ENCODE data around the gene MMEL1.
"Not testable (repeated sequence)": the region's sequence is repeated elsewhere in the genome, so short reads cannot be mapped to it uniquely, and the experiment has no call there.

MMEL1 gene

DNA sequence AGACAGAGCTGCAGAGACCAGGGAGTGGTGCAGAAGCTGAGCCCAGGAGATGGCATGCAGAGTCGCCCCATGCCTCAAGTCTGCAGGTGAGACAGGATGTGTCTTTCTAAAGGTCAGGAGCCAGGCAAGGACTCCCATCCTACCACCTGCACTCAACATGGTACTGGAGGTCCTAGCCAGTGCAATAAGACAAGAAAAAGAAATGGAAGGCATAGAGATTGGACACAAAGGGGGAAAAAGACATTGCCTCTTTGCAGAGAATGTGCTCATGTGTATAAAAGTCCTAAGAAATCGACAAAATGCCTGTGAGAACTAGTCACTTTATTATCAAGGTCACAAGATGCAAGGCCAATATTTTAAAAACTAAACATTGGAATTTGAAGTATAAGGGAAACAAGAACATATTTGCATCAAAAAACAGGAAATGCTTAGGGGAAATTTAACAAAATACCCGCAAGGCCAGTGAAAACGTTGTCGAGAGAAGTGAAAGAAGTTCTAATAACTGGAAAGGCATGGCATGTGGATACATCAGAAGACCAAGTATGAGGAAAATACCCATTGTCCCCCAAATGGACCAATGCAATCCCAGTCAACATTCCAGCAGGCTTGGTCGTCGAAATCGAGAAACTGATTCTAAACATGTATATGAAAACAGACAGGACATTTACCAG lies 59.4 kb downstream of the MMEL1 start:
- DNase-seq (ENCODE audit: low spot score): no peak

DNA sequence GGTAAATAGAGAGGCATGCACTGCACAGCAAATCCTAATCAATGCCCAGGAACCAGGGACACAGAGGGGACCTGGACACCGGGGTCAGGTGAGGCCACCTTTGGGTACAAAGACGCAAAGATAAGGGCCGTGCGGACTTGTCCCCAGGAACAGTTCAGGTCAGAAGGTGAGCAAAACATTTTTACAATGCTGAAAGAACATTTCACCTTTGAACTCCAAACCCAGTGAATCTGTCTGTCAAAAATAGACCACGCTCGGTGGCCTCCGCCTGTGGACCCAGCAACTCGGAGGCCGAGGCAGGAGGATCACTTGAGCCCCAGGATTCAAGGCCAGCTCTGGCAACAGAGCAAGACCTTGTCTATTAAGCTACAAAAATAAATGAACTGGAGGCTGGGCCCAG lies 61.5 kb downstream of the MMEL1 start:
- DNase-seq (ENCODE audit: low spot score): no peak

DNA sequence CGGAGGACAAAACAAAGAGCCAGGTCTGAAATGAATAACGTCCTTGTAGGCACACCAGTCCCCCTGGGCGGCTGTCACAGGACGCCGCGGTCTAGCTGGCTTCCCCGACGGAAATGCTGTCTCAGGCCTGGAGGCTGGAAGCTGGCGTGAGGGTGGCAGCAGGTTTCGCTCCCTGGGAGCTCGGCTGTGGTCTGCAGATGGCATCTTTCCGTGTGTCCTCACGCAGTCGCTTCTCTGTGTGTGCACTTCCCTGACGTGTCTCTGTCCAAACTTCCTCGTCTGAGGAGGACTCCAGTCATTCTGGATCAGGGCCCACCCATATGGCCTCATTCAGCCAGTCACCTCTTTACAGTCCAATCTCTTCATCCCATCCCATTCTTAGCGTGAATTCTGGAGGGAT lies 62.5 kb downstream of the MMEL1 start:
- no peak for DNase-seq (ENCODE audit: low spot score)

DNA sequence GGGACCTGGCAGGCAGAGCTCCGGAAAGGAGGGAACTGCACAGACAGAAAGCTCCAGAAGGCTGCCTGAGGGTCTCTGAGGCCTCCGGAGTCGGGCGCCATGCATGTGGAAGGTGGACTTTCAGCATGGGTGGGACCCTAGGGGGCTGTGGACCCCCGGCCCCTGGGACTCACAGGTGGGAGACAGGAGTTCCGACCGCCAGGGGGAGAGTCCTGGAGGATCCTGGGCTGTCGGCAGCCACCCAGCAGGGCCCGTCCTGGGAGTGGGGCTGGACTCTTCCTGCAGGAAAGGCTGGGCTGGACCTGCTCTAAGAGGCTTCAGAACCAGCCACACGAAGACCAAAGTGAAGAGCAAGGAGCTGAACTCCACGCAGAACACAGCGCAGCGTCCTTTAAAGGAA lies 63.1 kb downstream of the MMEL1 start:
- DNase-seq (ENCODE audit: low spot score): not testable (repeated sequence)

DNA sequence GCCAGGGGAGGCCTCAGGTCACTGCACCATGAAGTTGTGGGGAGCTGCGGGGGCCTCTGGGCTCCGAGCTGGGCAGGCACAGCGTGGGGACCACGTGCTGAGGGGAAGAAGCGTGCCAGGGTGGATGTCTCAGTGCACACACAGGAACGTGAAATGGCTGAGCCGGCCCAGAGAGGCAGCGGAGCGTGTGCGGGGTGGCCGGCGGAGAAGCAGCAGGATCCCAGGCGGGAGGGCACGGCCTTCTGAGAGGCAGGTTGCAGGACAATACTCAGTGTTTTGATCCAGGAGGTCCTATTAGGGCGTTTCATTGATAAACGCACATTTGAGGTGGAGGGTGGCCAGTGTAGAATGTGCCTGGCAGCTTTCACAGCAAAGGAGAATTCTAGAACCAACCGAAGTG lies 63.8 kb downstream of the MMEL1 start:
- no peak for DNase-seq (ENCODE audit: low spot score)

DNA sequence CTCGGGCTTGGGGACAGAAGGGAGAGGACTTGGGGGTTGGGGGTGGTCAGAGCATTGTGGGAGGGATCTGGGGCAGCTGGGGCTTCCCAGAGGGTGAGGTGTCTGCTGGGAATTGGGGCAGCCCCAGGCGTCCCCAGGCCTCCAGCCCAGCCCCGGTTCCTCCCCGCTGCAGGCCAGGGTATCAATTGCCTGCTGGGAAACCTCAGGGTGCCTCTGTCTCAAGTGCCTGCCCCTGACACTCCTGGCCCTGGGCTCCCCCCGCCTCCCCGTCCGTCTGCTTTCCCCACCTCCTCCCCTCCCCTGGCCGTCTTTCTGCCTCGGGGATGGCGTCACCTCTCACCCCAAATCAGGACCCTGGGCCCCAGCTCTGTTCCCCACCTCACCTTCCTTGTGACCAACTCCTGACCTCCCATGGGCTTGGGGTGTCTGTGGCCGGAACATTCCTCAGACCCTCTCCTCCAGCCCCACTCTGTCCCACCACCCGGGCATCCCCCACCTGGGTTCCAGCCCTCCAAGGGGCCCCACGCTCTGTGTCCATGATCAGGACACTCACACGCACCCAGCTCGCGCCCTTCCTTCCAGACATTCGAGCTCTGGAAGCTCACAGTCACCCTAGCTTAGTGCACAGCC lies 64.5 kb downstream of the MMEL1 start:
- not testable (repeated sequence) for DNase-seq (ENCODE audit: low spot score)

DNA sequence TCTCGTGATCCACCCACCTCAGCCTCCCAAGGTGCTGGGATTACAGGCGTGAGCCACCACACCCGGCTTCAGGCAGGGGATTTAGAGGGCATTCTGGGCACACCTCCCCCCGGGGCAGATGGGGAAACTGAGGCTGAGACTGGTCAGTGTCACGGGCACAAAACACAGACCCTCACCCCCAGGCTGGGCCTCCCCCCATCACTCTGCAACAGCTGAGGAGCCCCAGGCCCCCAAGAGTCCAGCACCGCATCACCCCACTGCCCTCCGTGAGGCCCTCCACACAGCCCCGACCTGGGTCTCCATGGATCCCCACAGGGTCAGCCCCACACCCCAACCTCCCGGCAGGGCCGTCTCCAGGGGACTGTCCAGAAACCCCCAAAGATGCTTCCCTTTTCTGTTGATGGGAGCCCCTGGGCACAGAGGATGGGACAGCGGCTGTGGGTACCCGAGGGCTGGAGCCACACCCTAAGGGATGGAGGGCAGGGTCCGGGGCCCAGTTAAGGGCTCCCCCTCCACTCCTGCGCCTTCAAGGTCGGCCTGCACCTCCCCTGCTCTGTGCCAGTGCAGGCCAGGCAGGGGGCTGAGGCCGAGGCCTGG lies 65.6 kb downstream of the MMEL1 start:
- no peak for DNase-seq (ENCODE audit: low spot score)

DNA sequence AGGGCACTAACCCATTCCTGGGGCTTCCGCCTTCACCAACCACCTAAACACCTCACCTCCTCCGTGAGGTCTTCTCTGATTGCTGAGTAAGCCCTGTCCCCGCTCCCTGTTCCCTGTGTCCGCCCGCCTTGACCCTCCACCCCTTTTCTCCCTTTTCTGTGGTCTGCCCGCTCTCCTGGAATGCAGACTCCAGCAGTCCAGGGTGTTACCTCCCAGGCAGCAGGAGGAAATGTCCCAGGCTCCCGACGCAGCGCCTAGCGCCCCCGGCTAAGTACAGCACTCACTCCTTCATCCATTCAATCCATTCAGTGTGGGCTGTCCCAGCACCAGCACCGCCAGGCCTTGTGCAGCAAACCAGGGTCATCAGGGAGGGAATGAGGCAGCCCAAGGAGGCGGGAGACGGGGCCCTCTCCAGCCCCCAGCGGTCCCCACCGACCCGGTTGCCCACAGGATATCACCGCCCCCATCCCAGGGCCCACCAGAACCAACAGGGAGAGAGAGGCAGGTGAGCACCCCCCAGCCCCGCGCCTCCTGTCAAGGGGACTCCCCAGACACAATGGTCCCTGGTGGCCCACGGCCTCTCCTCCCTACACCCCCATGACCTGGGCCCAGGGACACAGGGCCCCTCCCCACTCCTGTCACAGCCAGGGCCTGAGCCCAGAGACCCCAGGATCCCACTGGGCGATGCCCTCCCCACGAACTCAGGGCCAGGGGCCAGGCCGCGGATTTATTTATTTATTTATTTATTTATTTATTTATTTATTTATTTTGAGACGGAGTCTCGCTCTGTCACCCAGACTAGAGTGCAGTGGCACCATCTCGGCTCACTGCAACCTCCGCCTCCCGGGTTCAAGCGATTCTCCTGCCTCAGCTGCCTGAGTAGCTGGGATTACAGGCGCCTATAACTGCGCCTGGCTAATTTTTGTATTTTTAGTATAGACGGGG lies 66.4 kb downstream of the MMEL1 start:
- no peak for DNase-seq (ENCODE audit: low spot score)

DNA sequence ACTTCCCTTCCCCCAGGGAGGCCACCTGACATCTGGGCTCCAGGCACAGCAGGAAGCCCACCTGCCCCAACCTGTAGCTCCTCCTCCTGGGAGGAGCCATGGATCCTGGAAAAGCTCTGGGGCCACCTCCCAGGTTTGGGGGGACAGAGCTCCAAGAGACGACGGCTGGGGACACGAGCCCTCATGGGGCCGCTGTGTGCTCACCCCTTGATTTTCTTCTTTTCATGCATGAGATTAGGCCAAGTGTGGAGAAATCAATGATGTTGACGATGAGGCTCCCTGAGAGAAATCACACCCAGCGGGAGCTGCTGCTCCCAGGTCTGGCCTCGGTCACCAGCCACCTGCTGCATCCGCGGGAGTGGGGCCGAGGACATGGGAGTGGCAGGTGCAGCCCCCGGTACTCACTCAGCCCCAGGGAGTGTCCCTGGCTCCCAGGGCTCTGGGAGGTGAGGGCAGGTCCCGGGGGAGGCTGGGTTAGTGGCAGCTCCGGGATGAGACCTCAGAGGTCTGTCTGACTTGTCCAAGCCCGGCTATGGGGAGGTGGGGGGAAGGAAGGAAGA lies 67.9 kb downstream of the MMEL1 start:
- DNase-seq (ENCODE audit: low spot score): no peak

DNA sequence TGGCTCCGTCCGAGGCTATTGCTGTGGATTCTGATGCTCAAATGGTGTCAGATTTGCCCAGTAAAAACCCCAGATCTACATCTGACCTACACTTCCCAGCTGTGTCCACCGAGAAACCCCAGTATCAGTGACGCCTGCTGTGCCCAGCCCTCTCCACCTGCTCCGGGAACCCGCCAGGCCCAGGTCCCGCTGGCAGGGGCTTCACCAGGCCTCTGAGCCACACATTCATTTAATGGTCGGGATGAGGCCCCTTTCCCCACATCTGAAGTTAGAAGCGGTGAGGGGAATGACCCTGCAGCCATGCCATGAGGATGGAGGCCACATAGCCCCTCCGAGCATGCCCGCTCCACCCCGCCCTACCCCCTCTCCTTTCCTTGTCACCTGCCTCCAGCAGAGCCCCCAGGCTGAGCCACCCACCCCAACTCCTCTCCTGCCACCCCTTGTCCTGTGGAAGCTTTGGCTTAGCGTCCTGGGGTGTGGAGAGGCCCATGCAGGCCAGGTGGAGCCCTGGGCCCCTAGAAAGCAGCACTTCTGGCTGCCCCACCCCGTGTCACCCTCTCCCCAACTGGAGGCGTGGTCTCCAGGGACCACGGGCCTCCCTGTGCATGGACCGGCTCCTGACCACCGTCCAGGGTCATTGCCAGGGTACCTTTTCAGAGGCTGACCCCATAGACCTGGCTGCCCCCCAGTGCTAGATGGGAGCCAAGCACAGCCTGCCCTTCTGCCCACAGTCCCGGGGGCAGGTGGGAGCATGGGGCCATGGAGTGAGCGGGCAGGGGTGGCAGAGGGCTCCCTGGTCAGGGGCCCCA lies 68.6 kb downstream of the MMEL1 start:
- no peak for DNase-seq (ENCODE audit: low spot score)

DNA sequence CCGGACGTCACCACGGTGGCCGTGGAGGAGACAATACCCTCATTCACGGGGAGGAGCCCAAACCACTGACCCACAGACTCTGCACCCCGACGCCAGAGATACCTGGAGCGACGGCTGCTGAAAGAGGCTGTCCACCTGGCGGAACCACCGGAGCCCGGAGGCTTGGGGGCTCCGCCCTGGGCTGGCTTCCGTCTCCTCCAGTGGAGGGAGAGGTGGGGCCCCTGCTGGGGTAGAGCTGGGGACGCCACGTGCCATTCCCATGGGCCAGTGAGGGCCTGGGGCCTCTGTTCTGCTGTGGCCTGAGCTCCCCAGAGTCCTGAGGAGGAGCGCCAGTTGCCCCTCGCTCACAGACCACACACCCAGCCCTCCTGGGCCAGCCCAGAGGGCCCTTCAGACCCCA lies 69.6 kb downstream of the MMEL1 start:
- DNase-seq (ENCODE audit: low spot score): no peak

DNA sequence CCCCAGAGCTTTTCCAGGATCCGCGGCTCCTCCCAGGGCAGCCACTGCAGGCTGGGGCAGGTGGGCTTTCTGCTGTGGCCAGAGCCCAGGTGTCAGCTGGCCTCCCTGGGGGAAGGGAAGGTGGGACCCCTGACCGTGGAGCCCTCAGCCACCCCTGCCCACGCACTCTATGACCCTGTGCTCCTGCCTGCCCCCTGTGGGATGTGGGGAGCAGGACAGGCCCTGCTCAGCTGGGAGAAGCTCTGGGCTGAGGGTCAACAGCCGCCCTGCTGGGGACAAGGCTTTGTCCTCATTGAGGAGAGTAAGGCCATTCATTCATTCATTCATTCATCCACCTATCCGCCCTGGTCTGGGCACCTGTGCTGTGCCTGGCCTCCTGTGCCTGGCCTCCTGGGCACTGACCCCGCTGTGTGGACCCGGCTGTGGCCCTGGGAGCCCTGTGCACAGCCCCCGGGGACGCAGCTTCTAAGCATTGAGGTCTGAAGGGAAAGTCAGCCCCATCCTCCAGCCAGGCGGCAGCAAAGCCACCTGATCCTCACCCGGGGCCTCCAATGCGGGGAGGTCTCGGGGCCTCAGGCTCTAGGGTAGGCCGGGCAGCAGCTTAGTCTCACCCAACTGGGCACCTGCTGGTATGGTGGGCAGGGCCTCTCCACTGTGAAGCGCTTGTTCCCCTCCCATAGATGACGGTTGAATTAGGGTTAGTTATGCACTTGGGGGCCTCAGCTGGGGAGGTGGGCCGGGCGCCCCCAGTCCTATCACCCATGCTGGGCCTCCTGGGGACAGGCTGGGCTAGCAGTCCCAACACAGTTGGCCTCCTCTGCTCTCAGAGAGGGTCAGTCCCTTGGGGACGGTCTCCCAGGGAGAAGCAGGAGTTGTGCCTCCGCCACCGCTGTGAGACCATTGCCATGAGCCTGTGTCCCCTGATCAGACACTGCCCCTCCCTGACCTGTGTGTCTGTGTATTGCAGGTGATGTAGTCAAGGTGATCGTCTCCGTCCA lies 70.6 kb downstream of the MMEL1 start:
- no peak for DNase-seq (ENCODE audit: low spot score)

DNA sequence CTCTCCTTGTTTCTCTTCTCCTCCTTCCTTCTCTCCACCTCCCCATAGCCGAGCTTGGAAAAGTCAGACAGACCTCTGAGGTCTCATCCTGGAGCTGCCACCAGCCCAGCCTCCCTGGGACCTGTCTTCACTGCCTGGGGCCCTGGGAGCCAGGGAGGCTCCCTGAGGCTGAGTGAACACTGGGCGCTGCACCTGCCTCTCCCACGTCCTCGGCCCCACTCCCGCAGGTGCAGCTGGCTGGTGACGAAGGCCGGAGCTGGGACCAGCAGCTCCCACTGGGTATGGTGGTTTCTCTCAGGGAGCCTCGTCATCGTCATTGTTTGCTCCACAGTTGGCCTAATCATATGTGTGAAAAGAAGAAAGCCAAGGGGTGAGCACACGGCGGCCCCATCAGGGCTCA lies 71.4 kb downstream of the MMEL1 start:
- DNase-seq (ENCODE audit: low spot score): no peak

DNA sequence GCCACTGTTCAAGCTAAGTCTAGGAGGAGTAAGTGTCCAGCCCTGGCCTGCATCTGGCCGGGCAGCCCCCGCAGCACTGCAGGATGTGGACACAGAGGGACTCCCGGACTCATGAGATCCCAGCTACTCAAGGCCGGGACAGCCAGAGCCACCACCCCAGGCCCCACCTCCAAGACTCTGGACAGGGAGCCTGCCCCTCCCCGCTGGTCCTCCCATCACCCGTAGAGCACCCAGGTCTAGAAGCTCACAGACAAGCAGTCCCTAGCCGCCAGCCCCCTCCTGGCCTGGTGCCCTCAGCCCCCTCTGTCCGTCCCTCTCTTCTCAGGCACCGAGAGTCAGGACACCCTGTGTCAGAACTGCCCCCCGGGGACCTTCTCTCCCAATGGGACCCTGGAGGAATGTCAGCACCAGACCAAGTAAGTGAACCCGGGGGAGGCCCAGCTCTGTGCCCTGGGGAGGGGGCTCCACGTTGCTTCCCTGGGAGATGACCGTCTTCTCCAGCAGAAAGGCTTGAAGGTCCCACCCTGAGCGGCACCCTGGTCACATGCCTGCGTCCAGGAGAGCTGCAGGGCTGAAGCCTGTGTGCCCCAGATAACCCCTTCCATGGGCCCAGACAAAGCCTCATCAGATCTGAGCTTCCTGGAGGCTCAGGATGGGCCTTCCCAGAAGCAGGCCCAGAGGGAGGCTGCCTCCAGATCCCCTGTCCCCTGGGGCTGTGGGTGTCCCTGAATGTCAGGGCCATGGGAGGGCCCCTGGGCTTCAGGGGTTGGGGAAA lies 72.3 kb downstream of the MMEL1 start:
- DNase-seq (ENCODE audit: low spot score): no peak

DNA sequence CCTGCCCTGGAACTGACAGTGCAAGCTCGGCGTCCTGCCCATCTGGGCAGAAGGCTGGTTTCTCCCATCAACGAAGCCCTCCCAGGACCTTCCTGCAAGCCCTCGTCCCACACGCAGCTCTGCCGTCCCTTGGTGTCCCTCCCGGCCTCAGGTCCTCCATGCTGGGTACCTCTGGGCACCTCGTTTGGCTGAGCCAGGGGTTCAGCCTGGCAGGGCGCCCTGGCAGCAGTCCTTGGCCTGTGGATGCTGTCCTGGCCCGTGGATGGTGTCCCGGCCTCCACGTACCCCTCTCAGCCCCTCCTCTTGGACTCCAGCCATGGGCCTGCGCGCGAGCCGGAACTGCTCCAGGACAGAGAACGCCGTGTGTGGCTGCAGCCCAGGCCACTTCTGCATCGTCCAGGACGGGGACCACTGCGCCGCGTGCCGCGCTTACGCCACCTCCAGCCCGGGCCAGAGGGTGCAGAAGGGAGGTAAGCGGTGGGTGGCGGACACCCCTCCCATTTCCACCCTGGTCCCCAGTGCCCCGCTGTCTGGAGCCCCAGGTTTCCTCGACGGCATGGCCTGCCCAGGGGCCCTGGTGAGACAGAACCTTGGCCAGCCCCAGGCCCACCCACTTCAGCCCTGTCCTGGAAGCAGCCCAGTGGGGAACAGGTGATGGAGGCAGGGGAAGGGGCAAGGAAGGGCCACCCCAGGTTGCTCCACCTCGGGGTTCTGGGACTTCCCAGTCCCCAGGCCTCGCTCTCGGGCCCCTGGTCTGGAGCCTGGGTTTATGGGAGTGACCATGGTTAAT lies 73.1 kb downstream of the MMEL1 start:
- no peak for DNase-seq (ENCODE audit: low spot score)

DNA sequence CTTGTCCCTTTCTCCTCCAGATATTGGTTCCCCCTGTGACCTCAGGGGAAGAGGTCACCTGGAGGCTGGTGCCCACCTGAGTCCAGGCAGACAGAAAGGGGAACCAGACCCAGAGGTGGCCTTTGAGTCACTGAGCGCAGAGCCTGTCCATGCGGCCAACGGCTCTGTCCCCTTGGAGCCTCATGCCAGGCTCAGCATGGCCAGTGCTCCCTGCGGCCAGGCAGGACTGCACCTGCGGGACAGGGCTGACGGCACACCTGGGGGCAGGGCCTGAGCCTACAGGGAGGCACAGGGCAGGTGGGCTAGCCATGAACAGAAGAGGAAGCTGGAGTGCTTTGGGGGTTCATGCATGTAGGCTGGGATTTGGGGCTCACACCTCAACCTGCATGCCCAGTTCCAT lies 74.0 kb downstream of the MMEL1 start:
- DNase-seq (ENCODE audit: low spot score): no peak

DNA sequence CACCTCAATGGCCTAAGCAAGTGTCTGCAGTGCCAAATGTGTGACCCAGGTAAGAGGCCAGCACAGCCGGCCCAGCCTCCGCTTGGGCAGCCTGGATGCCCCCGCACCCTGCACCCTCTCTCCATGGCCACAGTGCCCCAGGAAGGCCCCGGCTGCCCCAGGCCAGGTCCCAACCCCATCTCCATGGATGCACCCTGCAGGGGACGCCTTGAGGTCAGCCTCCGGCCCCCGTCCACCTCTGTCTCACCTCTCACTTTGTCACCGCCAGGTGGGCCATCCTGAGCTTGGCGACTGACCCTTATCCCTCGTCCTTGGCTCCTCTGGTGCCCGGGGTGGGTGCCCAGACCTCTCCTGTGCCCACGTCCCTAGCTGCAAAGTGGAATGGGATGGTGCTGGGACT lies 74.4 kb downstream of the MMEL1 start:
- DNase-seq (ENCODE audit: low spot score): no peak

Data from left forelimb (tissue), 1 donor.